Stimulated activated CD8-positive, alpha-beta memory T cell treated with anti-CD3 and anti-CD28 coated beads, Interleukin-12 subunit alpha, Interleukin-12 subunit beta, amount 100 ng/mL, for 4 hours (primary cell): ENCODE data around the gene DBH.
A peak's percentile ranks its signal among the peaks of the same experiment; 100 is the strongest.
"Not testable (repeated sequence)": the region's sequence is repeated elsewhere in the genome, so short reads cannot be mapped to it uniquely, and the experiment has no call there.

Source experiments
- DNase-seq: peaks from one replicate; pipeline ENCODE4 v3.0.0-alpha.2; 2020; ENCODE audit warnings: low read depth

Gene DBH

DNA sequence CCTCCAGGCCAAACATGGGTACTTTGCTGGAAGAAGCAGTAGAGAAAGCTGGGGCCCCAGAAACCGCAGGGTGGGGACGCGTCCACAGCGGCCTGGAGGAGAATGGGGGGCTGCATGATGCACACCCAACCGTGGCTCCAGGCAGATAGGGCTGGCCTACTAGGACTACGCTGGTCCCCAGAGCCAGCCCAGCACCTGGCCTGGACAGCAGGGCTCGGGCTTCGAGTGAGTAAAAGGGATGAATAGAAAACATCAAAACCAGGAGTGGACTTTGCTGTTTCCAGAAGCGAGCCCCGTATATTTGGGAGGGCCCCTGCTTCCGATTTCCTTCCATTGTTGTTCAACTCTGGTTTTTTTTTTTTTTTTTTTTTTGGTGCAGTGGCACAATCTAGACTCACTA is 30.7 kb downstream of the DBH start:
- DNase-seq = no peak

DNA sequence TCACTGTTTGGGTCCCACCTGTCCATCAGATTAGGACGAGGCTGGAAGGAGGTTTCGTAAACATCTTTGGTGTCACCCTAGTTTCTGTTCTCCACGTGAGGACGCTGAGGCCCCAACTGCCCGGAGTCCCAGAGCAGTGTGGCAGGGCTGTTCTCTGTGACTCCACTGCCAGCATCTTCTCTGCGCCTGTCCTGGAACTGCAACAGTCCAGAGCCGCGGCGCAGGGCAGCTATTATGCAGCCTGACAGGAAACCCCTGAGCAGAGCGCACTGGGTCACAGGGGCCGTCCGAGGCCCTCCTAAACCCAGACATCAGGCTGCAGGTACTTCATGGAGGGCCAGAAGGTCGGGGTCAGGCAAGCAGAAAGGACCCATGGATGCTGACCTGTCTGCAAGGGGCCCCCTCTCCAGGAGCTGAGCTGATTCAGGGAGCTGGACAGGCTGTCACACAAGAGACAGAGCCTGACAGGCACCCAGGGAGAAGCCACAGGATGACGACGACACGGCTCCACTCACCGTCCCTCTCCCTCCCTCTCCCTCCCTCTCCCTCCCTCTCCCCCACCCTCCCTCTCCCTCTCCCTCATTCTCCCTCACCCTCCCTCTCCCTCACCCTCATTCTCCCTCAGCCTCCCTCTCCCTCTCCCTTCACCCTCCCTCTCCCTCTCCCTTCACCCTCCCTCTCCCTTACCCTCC is 31.7 kb downstream of the DBH start:
- DNase-seq = no peak

DNA sequence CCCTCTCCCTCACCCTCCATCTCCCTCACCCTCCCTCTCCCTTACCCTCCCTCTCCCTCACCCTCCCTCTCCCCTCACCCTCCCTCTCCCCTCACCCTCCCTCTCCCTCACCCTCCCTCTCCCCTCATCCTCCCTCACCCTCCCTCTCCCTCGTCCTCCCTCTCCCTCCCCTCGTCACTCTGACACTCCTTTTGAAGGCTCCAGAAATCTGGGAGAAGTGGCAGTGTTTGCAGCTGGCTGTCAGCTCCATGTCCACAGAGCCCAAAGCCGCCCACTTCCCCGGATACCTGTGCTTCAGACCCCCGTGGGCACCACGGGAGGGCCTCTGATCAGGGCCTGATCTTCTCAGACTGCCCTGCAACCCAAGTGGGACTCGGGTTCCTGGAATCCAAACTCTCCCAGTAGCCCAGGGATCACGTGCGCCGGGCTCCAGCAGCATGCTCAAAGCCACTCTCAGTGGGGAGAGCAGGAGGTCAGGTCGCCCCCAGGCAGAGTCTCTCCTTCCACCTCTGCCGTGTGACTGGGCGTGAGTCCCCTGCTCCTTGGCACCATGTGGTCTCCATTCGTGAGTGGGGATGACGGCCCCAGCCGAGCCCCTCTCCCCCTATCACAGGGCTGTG is 33.1 kb downstream of the DBH start:
- no peak for DNase-seq

DNA sequence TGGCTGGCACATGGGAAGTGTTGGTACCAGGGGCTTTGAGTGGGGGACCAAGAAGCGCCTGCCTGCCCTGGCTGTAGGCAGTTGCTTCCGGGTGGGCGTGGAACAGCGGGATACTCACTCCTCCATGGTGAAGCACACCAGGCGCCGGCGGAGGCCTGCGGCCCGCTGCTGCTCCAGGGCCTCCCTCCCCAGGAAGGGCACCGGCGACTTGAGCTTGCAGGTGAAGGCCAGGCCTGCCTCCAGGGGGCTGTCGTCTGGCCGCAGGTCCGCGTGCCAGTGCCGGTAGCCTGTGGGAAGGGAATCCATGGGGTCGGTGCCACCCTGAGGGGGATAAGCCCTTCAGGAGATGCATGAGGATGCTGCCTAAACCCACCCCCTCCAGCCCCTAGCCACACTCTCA is 34.3 kb downstream of the DBH start:
- no peak for DNase-seq

DNA sequence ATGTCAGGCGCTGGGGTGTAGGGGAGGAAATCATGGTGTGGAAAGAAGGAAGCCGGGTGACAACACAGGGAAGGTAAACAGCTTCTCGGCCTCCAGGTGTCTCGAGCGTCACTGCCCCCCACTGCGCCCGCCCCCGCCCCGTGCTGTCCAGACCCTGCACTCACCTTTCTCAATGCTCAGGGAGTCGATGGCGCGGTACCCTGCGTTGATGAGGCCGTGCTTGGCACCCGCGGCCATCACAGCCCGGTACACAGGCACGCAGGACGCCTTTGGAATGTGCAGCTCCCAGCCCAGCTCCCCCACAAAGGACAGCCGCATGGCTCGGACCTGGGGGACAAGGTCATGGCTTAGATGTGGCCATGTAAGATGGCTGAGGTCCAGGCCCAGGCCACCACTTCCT is 35.2 kb downstream of the DBH start:
- DNase-seq = no peak

DNA sequence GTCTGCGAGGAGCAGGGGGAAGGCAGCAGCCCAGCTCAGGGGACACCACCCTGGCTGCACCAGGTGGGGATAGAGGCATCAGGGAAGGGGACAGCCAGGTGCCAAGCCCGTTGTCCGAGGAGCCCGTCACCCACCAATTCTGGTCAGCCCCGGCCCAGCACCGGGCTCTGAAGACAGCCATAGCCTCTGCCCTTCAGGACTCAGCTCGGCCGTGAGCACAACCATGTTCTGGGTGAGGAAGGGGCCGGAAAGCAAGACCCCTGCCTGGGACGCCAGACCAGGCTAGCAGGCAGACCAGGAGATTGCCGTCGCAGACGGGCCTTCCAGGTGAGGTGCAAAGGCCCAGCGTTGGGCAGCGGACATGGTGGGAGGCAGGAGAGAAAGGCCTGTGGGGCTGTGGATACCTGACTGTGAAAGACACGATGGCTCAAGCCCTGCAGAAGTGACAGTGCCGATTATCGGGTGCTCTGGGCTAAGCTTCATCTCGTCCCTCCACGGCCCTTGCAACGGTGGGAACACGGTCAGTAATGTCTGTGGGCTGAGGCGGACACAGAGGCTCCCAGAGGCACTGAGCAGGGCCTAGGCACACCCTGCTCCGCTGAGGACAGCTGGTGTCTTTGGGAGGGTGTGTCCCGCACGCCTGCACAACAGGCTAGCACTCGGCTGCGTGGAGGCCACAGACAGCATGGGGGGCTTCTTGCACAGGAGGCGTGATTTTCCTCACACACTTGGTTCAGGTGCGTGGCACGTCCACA is 36.5 kb downstream of the DBH start:
- no peak for DNase-seq

DNA sequence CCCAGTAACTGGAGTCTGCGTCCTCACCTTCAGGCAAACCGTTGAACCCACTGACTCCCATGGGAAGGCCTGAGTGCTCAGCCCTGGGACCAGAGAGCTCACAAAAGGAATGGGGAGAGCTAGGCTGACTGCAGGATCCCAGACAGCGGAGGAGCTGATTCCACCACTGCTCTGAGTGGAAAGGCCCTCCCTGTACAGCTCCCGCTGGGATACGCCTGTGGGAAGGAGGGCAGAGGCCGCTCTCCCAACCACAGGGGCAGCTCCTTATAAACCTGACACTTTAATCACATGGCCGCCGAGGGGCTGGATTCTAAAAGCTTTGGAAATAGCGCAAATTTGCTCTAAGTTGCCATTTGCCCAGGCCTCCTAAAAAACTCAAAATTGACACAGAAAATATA is 37.1 kb downstream of the DBH start:
- no peak for DNase-seq

DNA sequence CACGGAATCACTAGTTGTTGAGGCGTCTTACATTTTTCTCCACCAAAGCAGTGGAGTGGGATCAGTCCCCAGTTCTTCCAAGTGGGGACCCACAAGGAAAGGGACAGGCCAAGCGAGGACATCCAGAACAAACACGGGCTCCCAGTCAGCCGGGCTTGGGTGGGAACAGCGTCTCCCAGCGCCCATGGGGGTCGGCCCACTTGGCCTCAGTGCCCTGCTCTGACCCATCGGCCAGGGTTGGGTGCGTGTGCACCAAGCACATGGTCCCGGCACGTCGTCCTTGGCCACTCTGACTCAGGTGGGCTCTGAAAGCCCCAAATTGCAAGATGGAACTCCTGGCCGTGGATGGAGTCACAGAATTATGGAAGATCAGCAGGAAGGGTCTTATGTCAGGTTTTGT is 37.9 kb downstream of the DBH start:
- no peak for DNase-seq

DNA sequence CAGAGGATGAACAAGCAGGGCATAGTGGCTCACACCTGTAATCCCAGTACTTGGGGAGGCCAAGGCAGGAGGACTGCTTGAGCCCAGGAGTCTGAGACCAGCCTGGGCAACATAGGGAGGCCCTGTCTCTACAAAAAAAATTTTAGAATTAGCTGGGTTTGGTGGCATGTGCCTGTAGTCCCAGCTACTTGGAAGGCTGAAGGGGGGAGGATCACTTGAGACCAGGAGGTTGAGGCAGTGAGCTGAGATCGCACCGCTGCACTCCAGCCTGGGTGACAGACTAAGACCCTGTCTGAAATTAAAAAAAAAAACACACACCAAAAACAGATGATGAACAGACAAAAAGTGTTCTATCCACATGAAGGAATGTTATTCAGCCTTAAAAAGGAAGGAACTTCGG is 39.6 kb downstream of the DBH start:
- not testable (repeated sequence) for DNase-seq

DNA sequence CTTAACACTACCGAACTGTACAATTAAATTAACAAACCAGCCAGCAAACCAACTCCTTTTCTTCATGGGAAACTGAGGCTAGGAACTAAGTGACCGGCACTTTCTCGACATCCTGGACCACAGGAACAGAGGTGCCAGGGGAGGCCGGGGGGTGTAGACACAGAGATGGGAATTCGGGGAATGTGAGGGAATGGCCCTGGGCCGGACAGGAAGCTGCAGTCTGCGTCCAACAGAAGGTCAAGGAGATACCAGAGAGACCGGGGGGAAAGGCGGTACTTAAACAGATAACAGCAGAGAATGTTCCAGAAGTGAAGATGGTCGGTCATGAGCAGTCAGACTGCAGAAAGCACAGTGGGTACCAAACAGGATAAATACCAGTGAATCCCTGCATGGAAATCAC is 40.3 kb downstream of the DBH start:
- no peak for DNase-seq

DNA sequence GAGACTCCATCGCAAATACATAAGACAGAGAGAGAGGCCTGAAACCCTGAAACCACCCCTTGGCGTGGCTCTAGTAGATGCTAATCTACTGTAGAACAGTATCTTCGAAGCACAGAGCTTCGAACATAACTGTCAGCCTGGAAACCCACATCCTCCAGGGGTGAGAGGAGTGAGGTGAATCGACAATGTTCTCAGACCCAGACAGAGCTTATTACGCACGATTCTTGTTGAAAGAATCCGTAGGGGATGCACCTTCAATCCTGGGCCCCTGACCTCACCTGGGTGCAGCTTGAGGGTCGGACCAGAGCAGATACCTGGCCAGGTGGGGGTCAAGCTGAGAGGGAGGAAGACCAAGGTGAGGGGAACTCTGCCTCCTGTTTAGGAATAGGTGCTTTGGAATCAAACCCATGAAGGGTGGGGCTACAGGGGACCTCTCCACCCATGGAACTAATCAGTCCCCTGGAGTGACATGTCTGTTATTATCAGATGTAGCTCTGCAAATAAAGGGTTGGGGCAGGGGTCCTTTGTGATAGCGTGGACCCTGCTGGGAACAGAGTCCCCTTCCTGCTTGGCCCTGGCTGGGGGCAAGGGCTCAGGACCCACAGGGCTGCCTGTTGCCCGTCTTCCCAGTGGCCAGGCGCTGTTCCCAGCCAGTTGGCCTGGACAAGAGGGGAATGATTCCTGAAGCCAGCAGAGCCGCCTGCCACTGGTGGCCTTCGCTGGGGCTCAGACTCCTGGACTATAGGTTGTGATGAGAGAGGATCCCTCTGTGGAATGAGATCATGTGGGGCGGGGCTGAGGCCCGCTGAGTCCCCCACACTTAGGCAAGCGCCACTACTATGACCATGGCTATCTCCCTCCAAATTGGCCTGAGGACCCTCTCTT is 41.2 kb downstream of the DBH start:
- DNase-seq = peak; percentile 13

DNA sequence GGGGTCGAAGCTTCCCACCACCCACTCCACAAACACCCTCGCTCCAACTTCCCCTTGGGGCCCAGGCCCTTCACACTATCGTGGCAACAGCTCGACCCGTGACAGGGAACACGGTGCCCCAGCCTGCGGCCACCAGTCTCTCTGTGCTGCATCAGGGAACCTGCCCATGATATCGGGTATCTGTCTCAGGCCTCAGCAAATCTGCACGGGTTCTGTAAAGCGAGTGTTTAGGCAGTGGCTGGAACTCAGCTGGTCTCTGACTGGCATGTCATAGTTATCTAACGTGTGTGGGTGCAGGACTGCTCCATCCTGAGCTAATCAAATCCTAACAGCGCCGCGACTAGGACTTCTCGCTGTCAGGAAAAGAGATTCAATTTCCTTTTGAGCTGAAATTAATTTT is 42.9 kb downstream of the DBH start:
- no peak for DNase-seq

DNA sequence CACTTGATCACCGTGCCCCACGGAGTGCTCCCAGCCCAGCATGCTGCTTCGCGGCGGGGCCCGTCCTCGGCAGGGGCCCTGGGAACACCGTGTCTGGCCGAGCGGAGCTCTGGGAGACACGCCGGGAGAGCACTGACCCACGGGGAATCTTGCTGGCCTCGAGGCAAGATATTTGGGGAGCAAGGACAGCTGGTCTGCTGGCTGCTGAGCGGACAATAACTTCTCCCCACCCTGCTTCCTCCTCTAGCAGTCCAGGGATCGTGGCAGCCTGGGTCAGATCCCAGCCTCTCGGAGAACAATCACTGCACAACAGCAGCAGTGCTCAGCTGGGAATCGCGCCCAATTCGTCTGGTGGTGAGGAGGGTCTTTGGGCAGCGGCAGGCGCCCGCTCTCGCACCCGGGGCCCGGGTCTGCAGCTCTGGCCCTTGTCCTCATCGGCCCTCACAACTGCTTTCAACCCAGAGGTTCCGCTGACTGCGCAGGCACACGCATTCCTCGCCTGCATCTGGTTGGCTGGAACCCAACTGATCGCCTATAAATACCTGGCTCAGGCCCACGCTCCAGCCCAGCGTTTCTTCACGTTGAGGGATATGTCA is 43.4 kb downstream of the DBH start:
- DNase-seq = no peak

DNA sequence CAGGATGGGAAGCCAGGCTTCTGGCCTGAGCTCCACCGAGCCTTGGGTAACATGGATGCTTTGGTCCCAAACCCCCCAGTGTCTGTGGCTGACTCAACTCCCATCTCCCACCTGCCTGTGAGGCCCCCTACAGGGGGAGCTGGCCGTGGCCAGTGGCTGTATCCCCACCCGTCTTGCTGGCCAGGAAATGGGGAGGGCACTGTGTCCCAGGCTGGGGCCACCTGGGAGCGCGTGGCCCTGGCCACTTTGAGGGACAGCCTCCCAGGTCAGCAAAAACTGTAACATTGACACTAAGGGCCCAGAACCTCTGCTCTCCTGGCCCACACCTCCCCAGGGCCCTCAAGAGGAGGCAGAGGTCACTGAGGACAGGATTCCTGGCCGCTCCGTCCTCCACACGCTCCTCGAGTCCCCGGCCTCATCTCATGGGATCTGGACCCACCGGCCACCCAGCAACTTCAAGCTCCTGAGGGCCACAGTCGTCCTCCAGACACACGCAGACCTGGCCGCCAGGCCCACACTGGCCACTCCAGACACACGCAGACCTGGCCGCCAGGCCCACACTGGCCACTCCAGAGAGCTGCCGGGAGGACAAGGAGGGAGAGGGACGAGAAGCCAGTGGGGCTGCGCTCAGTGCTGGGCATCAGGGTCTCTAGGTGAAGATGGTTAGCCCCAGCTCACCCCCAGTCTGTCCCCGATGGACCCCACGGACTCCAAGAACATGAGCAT is 44.2 kb downstream of the DBH start:
- no peak for DNase-seq

DNA sequence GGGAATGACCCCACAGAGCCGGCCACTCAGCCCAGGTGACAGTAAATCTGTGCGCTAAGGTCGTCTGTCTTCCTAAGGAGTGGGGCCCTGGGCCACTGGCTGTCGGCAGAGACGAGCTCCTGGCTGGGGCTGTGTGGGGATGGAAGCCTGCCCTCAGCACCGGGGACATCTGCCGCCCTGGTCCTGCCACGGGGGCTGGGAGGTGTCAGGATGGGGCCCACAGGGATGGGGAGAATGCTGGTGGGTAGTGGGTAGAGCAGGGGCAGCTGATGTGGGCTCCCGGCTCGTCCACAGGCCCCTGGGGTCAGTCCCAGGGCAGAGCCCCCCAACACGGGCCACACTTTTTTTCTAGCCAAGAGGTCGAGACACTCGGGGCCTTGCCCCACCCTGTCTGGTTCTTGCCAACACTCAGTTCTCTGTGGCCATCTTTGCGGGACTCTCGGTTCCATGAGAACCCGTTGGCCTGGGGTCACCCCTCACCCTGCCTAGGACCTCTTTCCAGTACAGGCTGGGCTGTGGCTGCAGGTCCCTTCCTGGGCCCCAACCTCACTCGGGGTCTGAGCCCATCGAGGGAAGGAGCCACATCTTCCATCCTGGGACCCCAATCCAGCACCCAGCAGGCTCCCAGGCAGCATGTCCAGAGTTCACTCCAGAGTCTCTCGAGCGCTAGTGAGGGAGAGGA is 45.0 kb downstream of the DBH start:
- no peak for DNase-seq

DNA sequence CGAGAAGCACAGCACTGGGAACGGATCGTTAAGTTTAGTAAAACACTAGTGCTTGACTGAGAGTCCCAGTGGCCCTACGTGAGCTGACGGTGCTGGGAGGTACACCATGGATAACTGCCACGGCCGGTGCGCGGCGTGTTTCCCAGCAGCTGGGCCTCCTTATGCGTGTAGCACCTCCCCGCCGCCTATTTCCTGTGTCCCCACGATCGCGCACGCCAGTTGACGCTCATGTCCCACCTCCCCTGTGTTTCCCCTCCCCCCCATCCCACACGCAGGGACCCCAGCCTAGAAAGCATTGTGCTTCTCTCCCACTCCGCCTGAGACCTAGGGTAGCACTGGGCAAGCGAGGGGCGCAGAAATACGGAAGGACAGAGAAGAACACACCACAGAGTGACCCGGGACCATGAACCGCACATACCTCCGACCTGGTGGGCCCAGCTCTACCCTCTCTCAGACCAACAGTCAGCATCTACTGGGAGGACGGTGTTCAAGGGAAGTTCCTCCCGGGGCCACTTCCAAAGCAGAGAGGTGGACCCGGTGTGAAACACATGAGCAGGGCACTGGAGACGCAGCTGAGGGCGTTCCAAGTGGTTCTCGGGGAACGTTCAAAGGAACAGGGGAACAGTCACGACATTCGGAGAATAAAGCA is 45.6 kb downstream of the DBH start:
- DNase-seq = no peak

DNA sequence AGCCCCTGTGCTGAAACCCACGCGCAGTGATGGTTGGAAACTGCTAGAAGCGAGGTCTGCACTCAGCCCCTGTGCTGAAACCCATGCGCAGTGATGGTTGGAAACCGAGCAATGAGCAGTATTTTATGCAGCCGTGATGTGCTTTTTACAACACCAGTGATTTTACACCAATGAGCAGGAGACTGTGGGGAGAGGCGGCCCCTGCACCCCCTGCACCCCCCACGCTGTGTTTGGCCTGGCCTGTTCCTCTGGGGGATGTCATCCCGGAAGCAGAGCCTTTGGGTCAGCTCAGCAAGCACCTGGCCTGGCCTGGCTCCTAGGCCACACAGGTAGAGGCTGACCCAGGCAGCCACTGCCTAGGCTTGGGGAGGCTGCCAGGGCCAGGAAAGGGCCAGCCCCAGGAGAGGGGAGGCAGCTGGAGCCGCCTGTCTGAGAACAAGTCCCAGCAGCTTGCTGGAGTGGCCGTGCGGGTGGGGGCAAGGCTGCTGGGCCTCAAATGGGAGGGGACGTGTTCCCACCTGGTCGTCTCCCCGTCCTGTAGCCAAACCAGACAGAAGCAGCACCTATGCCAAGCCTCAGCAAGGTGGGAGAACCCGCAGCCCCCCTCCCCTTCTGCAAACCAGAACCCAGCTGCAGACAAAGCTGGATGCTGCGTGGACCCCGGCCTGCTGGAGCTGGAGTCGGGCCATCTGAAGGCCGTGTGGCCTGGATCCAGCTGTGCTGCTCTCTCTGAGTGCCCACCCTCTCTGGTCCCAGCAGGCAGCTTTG is 46.8 kb downstream of the DBH start:
- no peak for DNase-seq

DNA sequence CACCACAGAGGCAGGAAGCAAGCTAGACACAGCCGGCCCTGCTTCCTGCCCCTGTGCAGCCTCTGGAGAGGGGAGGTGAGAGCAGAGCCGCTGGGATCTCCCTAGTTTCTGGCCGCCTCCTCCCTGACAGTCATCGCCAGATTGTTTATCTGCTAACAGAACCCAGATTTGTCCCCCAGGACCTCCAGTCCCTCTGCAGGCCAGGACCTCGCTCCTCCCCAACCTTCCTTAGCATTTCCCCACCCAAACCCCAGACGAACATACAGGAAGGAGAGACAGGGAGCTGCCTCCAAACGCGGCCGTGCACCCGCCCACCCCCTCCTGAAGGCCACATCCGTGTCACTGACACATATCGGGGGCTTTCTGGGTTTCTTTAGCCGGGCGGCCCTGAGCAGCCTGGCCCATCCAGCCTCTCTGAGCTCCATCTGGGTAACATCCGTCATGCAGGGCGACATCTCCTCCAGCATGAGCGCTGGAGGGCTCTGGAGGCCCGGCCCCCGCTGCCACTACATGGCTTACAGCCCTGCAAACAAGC is 47.5 kb downstream of the DBH start:
- DNase-seq = peak; percentile 39
